GM23338 (cell line): Measurements from ENCODE around the gene RORC. TPM values are rescaled to one million over a fixed set of nuclear protein-coding genes. Genes with fewer than 3 reads are reported as not detected.

Experiments
- ATAC-seq: fragments of 200-7000 bp; cut with Tn5 transposase; 3 replicates; pipeline ENCODE4 v1.9.1; 2020
- DNase-seq: peaks from one replicate; pipeline ENCODE4 v3.0.0-alpha.2; 2015; ENCODE audit warnings: low spot score
- H2AFZ ChIP-seq: fragments of 200-600 bp; sonication (generic); 2 replicates; pipeline ENCODE4 v1.8.0; 2016; ENCODE audit warnings: antibody characterized with exemption, mild to moderate bottlenecking, moderate library complexity
- H3F3A ChIP-seq: fragments of 200-600 bp; sonication (generic); replicated peaks from 2 replicates; pipeline ENCODE4 v1.8.0; 2017; ENCODE audit warnings: antibody characterized with exemption, mixed run types, low read depth
- H3K27ac ChIP-seq: fragments of 200-600 bp; sonication (generic); 2 replicates; pipeline ENCODE4 v1.6.1; 2016; ENCODE audit warnings: low read depth
- H3K27me3 ChIP-seq: fragments of 200-600 bp; sonication (generic); 2 replicates; pipeline ENCODE4 v1.8.0; 2016; ENCODE audit warnings: mild to moderate bottlenecking, mixed run types, moderate library complexity; ENCODE audit not compliant: insufficient read depth
- H3K36me3 ChIP-seq: fragments of 200-600 bp; sonication (generic); 2 replicates; pipeline ENCODE4 v1.8.0; 2016; ENCODE audit warnings: mild to moderate bottlenecking; ENCODE audit not compliant: insufficient read depth
- H3K4me1 ChIP-seq: fragments of 200-600 bp; sonication (generic); 2 replicates; pipeline ENCODE4 v1.8.0; 2016; ENCODE audit warnings: mild to moderate bottlenecking, moderate library complexity; ENCODE audit not compliant: insufficient read depth
- H3K4me2 ChIP-seq: fragments of 200-600 bp; sonication (generic); 2 replicates; pipeline ENCODE4 v1.7.1; 2017; ENCODE audit warnings: mixed run types
- H3K4me3 ChIP-seq: fragments of 200-600 bp; sonication (generic); 2 replicates; pipeline ENCODE4 v1.6.1; 2016; ENCODE audit warnings: mixed run types
- H3K79me2 ChIP-seq: fragments of 200-600 bp; sonication (generic); replicated peaks from 2 replicates; pipeline ENCODE4 v1.8.0; 2017; ENCODE audit warnings: mild to moderate bottlenecking; ENCODE audit not compliant: insufficient read depth
- H3K9me2 ChIP-seq: fragments of 200-600 bp; sonication (generic); 2 replicates; pipeline ENCODE4 v1.8.0; 2017; ENCODE audit not compliant: insufficient read depth
- H4K20me1 ChIP-seq: fragments of 200-600 bp; sonication (generic); replicated peaks from 2 replicates; pipeline ENCODE4 v1.8.0; 2017; ENCODE audit warnings: mild to moderate bottlenecking; ENCODE audit not compliant: insufficient read depth
- H3K27ac Mint-ChIP-seq: 2 replicates; pipeline ENCODE4 v1.8.0; 2020; ENCODE audit warnings: inconsistent platforms, mild to moderate bottlenecking, moderate library complexity, mixed read lengths
- H3K27me3 Mint-ChIP-seq: 3 replicates; pipeline ENCODE4 v1.8.0; 2022; ENCODE audit warnings: low read depth, mild to moderate bottlenecking, moderate library complexity, mixed read lengths, inconsistent platforms; ENCODE audit not compliant: insufficient read depth, poor library complexity
- H3K36me3 Mint-ChIP-seq: 3 replicates; pipeline ENCODE4 v1.8.0; 2021; ENCODE audit warnings: low read depth, mild to moderate bottlenecking, inconsistent platforms, moderate library complexity, mixed read lengths
- H3K4me1 Mint-ChIP-seq: 3 replicates; pipeline ENCODE4 v1.8.0; 2020; ENCODE audit warnings: mild to moderate bottlenecking, inconsistent platforms, mixed read lengths
- H3K4me3 Mint-ChIP-seq: 3 replicates; pipeline ENCODE4 v1.8.0; 2021; ENCODE audit warnings: moderate library complexity, mild to moderate bottlenecking, inconsistent platforms, mixed read lengths
- H3K9me3 Mint-ChIP-seq: 3 replicates; pipeline ENCODE4 v1.8.0; 2020; ENCODE audit warnings: moderate library complexity, mild to moderate bottlenecking, inconsistent platforms, mixed read lengths
- CREB1 ChIP-seq: fragments of 250-450 bp; sonication (Bioruptor Pico); IDR thresholded peaks from 2 replicates; pipeline ENCODE4 v1.5.0; 2020; ENCODE audit warnings: low read depth, mild to moderate bottlenecking, moderate library complexity
- EZH2 ChIP-seq: fragments of 200-600 bp; sonication (generic); IDR thresholded peaks from one replicate; pipeline ENCODE4 v1.8.0; 2017; ENCODE audit warnings: antibody characterized with exemption, mild to moderate bottlenecking, low read depth; ENCODE audit not compliant: unreplicated experiment
- EZH2phosphoT487 ChIP-seq: fragments of 200-600 bp; sonication (generic); IDR thresholded peaks from one replicate; pipeline ENCODE4 v1.8.1; 2018; ENCODE audit warnings: antibody characterized with exemption; ENCODE audit not compliant: unreplicated experiment
- JUNB ChIP-seq: IDR thresholded peaks from one replicate; pipeline ENCODE4 v1.6.1; 2016; ENCODE audit warnings: antibody characterized with exemption; ENCODE audit not compliant: unreplicated experiment
- NANOG ChIP-seq: IDR thresholded peaks from 2 replicates; pipeline ENCODE4 v1.6.1; 2016; ENCODE audit warnings: antibody characterized with exemption, borderline replicate concordance
- POLR2AphosphoS5 ChIP-seq: IDR thresholded peaks from 2 replicates; pipeline ENCODE4 v1.6.1; 2016; ENCODE audit warnings: antibody characterized with exemption, low read depth
- STAT1 ChIP-seq: IDR thresholded peaks from one replicate; pipeline ENCODE4 v1.6.1; 2016; ENCODE audit warnings: antibody characterized with exemption; ENCODE audit not compliant: unreplicated experiment
- ZNF114 ChIP-seq: fragments of 250-450 bp; sonication (Bioruptor Pico); IDR thresholded peaks from 2 replicates; pipeline ENCODE4 v1.5.0; 2020; ENCODE audit warnings: mild to moderate bottlenecking, moderate library complexity
- ZNF331 ChIP-seq: fragments of 250-450 bp; sonication (Bioruptor Pico); IDR thresholded peaks from 2 replicates; pipeline ENCODE4 v1.5.0; 2020; ENCODE audit warnings: low read depth, mild to moderate bottlenecking, moderate library complexity
- polyA plus RNA-seq: library from polyadenylated mRNA; unstranded; fragments of >200 nt; fragmentation: Nextera tagmentation; extraction: Ambion mirVana; gene quantifications from 2 replicates; pipeline ENCODE4 v1.2.1, GENCODE V29; 2016
- total RNA-seq: library from RNA; depleted of rRNA; stranded (reverse); fragments of >200 nt; shearing (Covaris generic); gene quantifications from 2 replicates; pipeline ENCODE4 v1.2.3, GENCODE V29; 2014
- TF ChIP-seq, protein P1 (sequence below): IDR thresholded peaks from 2 replicates; pipeline ENCODE4 v1.6.1; 2016; ENCODE audit warnings: antibody characterized with exemption
- TF ChIP-seq, protein P2 (sequence below), 2 experiments: fragments of 200-600 bp in 1 of 2; sonication (generic) in 1 of 2; conservative IDR thresholded peaks; 2 replicates each; pipeline versions ENCODE4 v1.5.1 to v1.6.1; 2016 to 2017; ENCODE audit warnings: antibody characterized with exemption in 2 of 2, low read depth in 2 of 2, mild to moderate bottlenecking in 2 of 2, moderate library complexity in 1 of 2
- TF ChIP-seq, protein P3 (sequence below): IDR thresholded peaks from one replicate; pipeline ENCODE4 v1.6.1; 2018; ENCODE audit warnings: antibody characterized with exemption; ENCODE audit not compliant: unreplicated experiment
- TF ChIP-seq, protein P4 (sequence below): fragments of 250-450 bp; sonication (Bioruptor Pico); IDR thresholded peaks from 2 replicates; pipeline ENCODE4 v1.5.0; 2020; ENCODE audit warnings: mild to moderate bottlenecking, moderate library complexity

The RORC gene
- total and polyA plus RNA-seq, 2 experiments from 2014 or later = 0.29 to 0.97 TPM

DNA sequence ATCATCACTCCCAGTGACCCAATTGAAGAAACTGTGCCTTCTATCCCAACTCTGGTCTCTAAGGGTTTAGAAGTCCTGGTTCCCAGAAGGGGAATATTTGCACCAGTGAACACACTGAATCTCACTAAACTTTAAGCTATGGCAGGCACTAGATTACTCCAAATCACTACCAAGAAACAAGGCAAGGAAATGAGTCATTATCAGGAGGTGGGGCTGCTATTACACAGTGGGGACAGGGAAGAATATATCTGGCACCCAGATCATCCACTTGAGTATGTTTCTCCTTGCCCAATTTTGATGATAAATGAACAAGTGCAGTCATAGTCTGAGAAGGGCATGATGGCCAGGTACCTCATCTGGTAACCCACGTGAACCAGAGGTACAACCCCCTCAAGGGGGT, 75.3 kb downstream of the RORC start:
- no peak overlapping the region for H3K4me2 ChIP-seq
- Mint-ChIP-seq H3K27ac (no peak overlapping the region), H3K4me3 (no peak overlapping the region), H3K36me3 (peaks cover 17% of the 10 kb centered on the region), H3K4me1 (no peaks in the 10 kb centered on the region), H3K9me3 (no peaks in the 10 kb centered on the region), H3K27me3 (peaks cover 4% of the 10 kb centered on the region)
- H3K36me3 ChIP-seq = peaks cover 16% of the 10 kb centered on the region
- no peaks in the 10 kb centered on the region for H3F3A ChIP-seq
- H2AFZ ChIP-seq = no peak overlapping the region
- no peaks in the 10 kb centered on the region for H3K9me2 ChIP-seq
- H4K20me1 ChIP-seq = no peaks in the 10 kb centered on the region
- DNase-seq (no peak), ATAC-seq (no peak)
- TF ChIP-seq CREB1 = no peak
- TF ChIP-seq ZNF114 (CRISPR knock-in tag) = no peak
- no peak for TF ChIP-seq NANOG
- TF ChIP-seq, protein P1, sequence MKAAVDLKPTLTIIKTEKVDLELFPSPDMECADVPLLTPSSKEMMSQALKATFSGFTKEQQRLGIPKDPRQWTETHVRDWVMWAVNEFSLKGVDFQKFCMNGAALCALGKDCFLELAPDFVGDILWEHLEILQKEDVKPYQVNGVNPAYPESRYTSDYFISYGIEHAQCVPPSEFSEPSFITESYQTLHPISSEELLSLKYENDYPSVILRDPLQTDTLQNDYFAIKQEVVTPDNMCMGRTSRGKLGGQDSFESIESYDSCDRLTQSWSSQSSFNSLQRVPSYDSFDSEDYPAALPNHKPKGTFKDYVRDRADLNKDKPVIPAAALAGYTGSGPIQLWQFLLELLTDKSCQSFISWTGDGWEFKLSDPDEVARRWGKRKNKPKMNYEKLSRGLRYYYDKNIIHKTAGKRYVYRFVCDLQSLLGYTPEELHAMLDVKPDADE = no peak
- TF ChIP-seq, protein P2, sequence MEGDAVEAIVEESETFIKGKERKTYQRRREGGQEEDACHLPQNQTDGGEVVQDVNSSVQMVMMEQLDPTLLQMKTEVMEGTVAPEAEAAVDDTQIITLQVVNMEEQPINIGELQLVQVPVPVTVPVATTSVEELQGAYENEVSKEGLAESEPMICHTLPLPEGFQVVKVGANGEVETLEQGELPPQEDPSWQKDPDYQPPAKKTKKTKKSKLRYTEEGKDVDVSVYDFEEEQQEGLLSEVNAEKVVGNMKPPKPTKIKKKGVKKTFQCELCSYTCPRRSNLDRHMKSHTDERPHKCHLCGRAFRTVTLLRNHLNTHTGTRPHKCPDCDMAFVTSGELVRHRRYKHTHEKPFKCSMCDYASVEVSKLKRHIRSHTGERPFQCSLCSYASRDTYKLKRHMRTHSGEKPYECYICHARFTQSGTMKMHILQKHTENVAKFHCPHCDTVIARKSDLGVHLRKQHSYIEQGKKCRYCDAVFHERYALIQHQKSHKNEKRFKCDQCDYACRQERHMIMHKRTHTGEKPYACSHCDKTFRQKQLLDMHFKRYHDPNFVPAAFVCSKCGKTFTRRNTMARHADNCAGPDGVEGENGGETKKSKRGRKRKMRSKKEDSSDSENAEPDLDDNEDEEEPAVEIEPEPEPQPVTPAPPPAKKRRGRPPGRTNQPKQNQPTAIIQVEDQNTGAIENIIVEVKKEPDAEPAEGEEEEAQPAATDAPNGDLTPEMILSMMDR (conservative IDR thresholded peaks at IDR 0.05; ENCODE audit: low read depth in 2 of 2) = no peak
- no peak for TF ChIP-seq ZNF331 (CRISPR knock-in tag)
- TF ChIP-seq, protein P3, sequence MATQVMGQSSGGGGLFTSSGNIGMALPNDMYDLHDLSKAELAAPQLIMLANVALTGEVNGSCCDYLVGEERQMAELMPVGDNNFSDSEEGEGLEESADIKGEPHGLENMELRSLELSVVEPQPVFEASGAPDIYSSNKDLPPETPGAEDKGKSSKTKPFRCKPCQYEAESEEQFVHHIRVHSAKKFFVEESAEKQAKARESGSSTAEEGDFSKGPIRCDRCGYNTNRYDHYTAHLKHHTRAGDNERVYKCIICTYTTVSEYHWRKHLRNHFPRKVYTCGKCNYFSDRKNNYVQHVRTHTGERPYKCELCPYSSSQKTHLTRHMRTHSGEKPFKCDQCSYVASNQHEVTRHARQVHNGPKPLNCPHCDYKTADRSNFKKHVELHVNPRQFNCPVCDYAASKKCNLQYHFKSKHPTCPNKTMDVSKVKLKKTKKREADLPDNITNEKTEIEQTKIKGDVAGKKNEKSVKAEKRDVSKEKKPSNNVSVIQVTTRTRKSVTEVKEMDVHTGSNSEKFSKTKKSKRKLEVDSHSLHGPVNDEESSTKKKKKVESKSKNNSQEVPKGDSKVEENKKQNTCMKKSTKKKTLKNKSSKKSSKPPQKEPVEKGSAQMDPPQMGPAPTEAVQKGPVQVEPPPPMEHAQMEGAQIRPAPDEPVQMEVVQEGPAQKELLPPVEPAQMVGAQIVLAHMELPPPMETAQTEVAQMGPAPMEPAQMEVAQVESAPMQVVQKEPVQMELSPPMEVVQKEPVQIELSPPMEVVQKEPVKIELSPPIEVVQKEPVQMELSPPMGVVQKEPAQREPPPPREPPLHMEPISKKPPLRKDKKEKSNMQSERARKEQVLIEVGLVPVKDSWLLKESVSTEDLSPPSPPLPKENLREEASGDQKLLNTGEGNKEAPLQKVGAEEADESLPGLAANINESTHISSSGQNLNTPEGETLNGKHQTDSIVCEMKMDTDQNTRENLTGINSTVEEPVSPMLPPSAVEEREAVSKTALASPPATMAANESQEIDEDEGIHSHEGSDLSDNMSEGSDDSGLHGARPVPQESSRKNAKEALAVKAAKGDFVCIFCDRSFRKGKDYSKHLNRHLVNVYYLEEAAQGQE = no peak
- TF ChIP-seq, protein P4, sequence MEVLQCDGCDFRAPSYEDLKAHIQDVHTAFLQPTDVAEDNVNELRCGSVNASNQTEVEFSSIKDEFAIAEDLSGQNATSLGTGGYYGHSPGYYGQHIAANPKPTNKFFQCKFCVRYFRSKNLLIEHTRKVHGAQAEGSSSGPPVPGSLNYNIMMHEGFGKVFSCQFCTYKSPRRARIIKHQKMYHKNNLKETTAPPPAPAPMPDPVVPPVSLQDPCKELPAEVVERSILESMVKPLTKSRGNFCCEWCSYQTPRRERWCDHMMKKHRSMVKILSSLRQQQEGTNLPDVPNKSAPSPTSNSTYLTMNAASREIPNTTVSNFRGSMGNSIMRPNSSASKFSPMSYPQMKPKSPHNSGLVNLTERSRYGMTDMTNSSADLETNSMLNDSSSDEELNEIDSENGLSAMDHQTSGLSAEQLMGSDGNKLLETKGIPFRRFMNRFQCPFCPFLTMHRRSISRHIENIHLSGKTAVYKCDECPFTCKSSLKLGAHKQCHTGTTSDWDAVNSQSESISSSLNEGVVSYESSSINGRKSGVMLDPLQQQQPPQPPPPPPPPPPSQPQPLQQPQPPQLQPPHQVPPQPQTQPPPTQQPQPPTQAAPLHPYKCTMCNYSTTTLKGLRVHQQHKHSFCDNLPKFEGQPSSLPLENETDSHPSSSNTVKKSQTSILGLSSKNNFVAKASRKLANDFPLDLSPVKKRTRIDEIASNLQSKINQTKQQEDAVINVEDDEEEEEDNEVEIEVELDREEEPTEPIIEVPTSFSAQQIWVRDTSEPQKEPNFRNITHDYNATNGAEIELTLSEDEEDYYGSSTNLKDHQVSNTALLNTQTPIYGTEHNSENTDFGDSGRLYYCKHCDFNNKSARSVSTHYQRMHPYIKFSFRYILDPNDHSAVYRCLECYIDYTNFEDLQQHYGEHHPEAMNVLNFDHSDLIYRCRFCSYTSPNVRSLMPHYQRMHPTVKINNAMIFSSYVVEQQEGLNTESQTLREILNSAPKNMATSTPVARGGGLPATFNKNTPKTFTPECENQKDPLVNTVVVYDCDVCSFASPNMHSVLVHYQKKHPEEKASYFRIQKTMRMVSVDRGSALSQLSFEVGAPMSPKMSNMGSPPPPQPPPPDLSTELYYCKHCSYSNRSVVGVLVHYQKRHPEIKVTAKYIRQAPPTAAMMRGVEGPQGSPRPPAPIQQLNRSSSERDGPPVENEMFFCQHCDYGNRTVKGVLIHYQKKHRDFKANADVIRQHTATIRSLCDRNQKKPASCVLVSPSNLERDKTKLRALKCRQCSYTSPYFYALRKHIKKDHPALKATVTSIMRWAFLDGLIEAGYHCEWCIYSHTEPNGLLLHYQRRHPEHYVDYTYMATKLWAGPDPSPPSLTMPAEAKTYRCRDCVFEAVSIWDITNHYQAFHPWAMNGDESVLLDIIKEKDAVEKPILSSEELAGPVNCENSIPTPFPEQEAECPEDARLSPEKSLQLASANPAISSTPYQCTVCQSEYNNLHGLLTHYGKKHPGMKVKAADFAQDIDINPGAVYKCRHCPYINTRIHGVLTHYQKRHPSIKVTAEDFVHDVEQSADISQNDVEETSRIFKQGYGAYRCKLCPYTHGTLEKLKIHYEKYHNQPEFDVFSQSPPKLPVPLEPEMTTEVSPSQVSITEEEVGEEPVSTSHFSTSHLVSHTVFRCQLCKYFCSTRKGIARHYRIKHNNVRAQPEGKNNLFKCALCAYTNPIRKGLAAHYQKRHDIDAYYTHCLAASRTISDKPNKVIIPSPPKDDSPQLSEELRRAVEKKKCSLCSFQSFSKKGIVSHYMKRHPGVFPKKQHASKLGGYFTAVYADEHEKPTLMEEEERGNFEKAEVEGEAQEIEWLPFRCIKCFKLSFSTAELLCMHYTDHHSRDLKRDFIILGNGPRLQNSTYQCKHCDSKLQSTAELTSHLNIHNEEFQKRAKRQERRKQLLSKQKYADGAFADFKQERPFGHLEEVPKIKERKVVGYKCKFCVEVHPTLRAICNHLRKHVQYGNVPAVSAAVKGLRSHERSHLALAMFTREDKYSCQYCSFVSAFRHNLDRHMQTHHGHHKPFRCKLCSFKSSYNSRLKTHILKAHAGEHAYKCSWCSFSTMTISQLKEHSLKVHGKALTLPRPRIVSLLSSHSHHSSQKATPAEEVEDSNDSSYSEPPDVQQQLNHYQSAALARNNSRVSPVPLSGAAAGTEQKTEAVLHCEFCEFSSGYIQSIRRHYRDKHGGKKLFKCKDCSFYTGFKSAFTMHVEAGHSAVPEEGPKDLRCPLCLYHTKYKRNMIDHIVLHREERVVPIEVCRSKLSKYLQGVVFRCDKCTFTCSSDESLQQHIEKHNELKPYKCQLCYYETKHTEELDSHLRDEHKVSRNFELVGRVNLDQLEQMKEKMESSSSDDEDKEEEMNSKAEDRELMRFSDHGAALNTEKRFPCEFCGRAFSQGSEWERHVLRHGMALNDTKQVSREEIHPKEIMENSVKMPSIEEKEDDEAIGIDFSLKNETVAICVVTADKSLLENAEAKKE (CRISPR knock-in tag) = no peak
- TF ChIP-seq EZH2phosphoT487 = no peak
- no peak for TF ChIP-seq POLR2AphosphoS5
- no peak for TF ChIP-seq JUNB
- no peak for TF ChIP-seq EZH2
- no peak for TF ChIP-seq STAT1
- no peak overlapping the region for H3K4me3 ChIP-seq
- no peaks in the 10 kb centered on the region for H3K79me2 ChIP-seq
- no peak overlapping the region for H3K27ac ChIP-seq
- H3K4me1 ChIP-seq = no peaks in the 10 kb centered on the region
- H3K27me3 ChIP-seq = no peaks in the 10 kb centered on the region
